AG09309 (cell line): ENCODE measurements around the gene PTPRT.

Experiments
- DNase-seq: peaks from one replicate; pipeline ENCODE4 v3.0.0-alpha.2; 2010; ENCODE audit warnings: low read depth
- H3K4me3 ChIP-seq: 2 replicates; pipeline ENCODE4 v1.5.1; 2011; ENCODE audit warnings: mild to moderate bottlenecking, low read depth, low read length, moderate library complexity; ENCODE audit not compliant: control insufficient read depth
- CTCF ChIP-seq: IDR thresholded peaks from 2 replicates; pipeline ENCODE4 v1.5.1; 2011; ENCODE audit warnings: mild to moderate bottlenecking, low read depth, low read length, inconsistent platforms; ENCODE audit not compliant: insufficient read depth, control insufficient read depth; ENCODE audit errors: missing control alignments

The PTPRT gene

DNA sequence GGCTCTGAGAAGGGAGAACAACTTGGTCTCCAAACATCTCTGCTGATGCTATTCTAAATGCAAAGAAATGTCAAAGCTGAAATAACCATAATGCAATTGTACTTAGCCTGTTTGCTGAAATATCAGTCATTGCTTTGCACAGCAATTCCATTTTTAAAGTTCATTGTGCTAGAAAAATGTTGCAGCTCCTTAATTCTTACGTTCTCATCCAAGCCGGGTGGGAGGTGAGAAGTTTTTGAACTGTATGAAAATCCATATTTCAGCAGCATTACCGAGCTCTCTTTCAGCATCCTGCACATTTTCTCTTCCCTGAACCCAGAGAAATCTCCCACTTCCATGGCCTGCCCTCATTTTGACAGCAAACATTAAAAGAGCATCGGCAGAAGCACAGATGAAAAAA is 630.0 kb downstream of the PTPRT start:
- no peak overlapping the region for H3K4me3 ChIP-seq
- DNase-seq: no peak
- no peak for TF ChIP-seq CTCF

DNA sequence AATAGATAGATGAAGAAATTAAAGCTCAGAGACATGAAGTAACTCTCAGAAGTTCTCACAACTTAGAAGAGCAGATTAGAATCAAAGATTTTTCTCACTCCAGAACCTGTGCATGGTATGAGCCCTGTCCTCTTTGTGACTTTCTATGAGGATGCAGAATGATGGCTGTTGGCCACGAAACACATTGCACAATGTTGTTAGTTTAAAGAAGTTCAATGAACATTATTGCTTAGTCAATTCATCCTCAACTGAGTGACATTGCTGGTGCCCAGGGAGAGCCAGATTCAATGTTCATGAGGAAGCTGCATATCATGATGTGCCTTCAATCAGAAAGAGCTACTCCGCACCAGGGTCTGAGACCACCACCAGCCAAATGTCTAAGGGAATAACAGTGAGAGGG is 633.1 kb downstream of the PTPRT start:
- DNase-seq: no peak
- TF ChIP-seq CTCF: no peak
- H3K4me3 ChIP-seq: no peak overlapping the region

DNA sequence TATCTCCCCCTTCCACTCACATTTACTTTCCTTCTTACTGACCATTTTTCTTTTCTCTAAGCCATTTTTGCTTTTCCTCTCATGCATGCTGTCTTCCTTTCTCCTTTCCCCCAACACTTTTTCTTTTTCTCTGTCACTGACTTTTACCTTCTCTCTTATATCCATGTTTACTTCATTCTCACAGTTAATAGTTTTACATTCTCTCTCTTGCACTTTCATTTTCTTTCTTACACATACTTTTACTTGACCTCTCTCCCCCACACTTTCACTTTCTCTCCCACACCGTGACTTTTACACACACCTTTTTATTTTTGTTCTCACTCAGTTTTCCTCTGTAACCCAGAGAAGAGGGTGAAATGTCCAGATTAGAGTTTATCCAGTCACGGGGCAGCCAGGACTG is 636.3 kb downstream of the PTPRT start:
- DNase-seq: no peak
- no peak overlapping the region for H3K4me3 ChIP-seq
- no peak for TF ChIP-seq CTCF

DNA sequence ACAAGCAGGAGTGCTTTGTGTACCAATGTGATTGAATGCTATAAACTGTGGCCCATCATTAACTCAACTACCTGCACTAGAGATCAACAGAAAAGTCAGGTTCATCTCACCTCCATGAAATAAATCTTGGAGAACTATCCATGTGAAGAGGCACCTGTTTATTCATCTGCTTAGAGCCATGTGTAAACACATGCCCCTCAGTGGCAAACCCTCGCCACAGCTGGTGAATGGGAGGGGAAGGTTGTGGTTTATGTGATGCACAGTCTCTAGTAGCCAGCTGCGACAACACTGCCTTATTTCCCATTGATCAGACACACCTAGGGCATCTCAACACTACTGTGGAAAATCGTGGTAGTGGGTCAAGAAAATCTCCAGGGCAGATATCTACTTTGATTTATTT is 640.2 kb downstream of the PTPRT start:
- TF ChIP-seq CTCF: no peak
- no peak for DNase-seq
- no peak overlapping the region for H3K4me3 ChIP-seq

- DNase-seq: no peak
- TF ChIP-seq CTCF: no peak
Measured at GRCh38 chr20:42544926-42545325, 644.8 kb downstream of the PTPRT start.

DNA sequence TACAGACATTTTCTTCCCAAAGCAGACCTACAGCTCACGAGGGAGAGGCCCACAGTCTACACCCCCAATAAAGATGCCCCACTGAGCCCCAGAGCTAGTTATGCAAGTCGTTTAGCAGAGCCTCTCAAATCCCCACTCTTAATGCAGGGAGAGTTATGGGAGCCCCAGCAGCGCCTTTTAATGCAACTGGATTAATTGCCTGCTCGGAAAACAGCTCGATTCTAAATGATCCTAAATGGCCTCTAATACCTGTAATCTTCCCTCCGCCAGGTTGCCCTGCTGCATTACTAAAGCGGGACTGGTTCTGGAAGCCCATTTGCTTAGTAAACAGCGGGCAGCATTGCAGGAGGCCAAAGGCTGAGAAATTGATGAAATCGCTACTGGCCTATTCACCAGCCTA is 656.9 kb downstream of the PTPRT start:
- no peak for TF ChIP-seq CTCF
- no peak for DNase-seq
- H3K4me3 ChIP-seq: no peak overlapping the region

More at GRCh38 chr20:42544926-42545325, 644.8 kb downstream of the PTPRT start:
- H3K4me3 ChIP-seq: no peak overlapping the region

DNA sequence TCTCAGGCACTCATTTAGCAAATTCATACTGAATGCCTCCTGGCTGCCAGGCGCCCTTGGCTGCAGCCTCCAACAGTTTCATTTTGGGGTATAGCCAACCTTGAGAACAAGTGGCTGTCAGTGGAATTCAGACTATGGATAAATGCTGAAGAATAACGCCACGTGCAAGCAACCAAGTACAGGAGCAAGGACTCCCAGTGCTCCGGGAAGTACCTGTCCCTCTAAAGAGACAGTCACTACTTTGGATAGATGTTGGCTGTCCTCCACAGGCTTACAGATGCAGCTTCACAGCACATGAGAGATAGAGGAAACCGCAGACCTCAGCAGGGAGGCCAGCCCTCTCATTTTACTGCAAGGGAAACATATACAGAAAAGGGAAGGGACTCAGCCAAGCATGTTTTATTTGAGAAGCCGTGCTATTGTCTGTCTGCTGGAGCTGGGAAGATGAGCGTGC is 658.2 kb downstream of the PTPRT start:
- no peak for TF ChIP-seq CTCF
- no peak overlapping the region for H3K4me3 ChIP-seq
- DNase-seq: no peak
